Measurements from ENCODE around the gene AATK.

The AATK gene

DNA sequence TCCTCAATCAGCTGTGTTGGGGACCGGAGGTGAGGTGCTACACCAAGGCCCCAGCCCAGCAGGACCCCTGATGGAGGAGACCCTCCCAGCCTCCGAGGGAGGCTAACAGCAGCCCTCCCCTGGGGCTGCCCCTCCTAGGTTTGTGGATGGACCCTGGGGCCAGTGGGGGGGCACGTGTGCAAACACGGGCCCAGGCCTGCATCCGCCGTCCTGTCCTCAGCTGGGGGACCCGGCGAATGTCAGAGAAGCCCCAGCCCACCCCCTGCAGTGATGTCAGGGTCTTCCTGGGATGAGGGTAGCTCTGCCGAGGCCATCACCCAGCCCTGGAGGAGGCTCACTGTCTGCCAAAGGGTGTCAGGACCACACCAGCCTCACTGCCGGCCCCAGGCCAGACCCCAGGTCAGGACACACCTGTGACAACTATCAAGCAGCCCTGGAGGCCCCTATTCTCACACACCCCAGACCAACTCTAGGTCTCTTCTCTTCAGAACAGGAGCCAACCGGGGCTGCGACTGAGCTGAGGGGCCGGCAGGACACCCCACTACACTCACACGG, 30.0 kb upstream of the AATK start:
- DNase-seq (ENCODE audit: low read depth in 2 of 2): no peak

DNA sequence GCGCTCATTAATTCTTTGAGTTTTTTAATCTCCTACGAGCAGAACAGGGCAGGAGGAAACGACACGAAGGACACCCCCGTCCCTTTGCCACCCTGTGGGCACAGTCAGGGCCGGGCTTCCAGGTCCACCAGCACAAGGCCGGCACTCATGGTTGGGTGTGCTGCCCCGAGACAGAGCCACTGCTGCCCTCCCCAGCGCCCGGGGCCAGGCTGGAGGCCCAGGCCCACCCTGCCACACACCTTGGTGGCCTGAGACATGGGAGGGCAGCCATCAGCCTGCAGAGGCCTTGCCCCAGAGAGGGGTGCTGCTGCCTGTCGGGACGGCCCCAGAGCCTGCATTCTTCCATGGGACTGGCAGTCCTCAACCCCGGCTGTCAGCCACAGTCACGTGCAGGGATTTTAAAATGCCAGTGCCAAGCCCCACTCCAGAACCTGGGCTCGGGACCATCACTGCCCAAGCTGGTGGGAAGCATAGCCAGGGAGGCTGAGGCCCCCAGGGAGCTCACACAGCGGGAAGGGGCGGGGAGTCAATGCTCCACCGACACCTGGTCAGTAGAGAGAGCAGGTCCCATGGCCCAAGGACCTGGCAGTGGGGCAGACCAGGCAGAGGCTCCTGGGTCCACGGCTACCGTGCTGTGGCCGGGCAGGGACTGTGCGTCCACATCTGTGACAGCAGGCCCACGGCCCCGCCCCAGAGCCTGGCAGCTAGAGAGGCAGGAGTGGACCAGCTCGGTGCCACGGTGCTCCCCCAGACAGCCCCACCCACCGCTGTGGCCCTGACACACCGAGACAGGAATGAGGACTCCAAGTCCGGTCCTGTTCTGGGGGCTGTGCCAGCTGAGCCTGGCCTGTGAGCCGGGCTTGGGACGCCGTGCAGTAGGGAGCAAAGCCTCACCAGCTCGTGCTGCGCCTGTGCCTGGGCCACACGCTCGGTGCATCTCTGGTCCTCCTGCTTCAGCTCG, 29.2 kb upstream of the AATK start:
- DNase-seq (ENCODE audit: low read depth in 2 of 2): no peak

DNA sequence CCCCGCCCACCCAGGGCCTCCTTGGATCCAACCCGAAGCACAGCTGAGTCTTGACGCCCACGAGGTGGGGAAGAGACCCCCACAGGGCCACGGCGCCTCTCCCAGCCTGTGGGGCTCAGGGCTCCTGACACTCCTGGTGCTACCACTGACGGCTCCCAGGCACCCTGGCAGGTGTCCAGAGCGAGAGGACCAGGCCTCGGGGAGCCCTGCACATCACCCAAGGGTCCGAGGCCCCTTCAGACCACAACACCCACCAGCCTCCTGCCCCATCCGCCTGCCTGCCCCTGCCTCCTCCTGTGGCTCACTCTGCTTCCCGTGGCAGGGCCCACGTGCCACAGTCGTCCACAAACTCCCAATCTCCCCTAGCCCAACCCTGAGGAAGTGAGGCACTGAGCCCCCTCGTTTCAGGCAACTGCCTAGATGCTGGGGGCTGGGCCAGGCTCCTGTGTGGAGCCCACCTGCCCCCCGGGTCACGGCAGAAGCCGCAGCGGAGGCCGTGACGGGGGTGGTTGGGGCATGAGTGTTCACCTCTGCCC, 28.3 kb upstream of the AATK start:
- DNase-seq (ENCODE audit: low read depth in 2 of 2): no peak

DNA sequence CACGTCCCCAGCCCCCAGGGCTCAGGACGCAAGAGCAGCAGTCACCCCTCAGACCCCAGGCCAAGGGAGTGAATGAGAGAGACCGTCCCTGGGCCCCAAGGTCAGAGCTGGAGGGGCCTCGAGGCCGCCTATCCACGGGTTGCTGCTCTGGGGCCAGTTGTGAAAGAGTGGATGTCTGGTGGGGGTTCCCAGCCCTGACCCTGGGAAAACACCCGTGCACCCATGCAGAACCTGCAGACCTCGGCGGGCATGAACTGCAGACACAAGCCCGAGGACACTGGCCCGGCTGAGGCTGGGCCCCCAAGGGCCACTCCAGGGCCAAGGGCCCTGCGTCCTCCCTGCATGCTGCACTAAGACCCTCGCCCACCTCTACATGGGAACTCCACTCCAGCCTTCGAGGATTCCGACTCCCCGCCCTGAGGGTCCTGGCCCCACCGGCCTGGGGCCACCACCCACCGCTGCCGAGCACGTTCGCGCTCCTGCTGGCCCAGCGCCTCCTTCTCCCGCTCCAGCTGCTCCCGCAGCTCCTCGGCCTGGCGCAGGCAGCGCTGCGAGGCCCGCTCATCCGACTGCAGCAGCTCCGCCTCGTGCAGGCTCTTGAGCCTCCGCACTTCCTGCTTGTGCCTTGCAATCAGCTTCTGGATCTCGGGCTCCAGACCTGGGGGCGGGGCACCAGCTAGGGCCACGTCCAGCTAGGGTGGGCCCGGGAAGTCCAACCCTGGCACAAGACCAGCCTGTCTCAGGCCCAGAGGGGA, 27.6 kb upstream of the AATK start:
- no peak for DNase-seq (ENCODE audit: low read depth in 2 of 2)

DNA sequence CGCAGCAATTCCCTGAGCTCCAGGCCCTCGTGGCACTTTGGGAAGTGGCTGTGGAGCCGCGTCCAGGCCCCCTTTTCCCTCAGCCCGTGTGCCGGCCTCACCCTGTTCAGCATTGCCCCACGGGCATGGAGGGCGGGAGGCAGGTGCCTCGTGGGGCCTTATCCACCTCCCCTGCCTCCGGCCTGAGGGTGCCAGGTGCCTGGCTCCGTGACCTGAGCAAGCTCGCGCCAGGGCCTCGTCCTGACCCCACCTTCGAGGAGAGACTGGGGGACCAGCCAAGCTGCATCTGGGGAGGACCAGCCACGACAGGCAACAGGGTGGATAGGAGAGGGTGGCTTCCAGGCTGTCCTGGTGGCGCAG, 27.0 kb upstream of the AATK start:
- no peak for DNase-seq (ENCODE audit: low read depth in 2 of 2)

DNA sequence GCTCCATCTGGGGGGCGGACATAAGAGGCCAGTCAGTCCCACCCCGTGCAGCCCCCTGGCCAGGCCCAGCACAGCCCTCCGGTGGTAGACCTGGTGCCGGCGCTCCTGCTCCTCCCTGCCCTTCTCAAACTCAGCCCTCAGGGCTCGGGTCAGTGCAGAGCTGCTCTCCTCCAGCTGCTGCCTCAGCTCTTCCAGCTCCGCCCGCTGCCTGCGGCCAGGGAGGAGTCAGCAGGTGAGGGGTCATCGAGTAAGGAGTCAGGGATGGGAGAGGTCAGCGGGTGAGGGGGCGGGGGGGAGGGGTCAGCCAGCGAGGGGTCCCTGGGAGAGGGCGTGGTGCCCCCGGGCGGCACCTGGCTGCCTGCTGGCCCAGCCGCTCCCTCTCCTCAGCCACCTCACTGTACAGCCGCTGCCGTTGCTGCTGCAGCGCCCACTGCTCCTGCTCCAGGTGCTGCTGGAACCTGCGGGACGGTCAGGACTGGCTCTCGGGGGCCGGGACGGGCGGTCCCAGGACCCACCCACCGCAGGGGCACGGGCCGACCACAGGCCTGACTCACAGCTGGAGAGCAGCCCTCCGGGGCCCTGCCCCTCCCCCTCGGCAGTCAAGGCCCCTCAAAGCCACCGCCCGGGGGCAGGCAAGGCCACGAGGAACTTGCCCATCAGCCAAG, 26.5 kb upstream of the AATK start:
- no peak for DNase-seq (ENCODE audit: low read depth in 2 of 2)

DNA sequence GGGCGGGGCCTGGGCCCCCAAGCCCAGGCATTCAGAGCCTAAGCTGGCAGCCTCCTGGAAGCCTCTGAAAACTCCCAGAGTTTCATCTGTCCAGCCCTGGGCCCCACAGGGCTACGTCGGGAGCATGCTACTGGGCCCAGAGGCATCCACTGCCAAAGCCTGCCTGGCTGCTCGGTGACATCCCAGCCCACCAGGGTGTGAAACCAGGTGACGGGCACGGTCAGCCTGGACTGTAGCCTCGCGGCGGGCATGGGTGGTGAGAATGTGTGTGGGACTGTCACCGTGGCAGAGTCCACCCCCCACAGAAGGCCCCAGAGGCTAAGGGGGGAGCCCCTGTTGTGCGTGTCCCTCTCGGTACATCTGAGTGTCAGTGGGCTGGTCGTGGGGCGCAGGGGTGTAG, 25.6 kb upstream of the AATK start:
- no peak for DNase-seq (ENCODE audit: low read depth in 2 of 2)

DNA sequence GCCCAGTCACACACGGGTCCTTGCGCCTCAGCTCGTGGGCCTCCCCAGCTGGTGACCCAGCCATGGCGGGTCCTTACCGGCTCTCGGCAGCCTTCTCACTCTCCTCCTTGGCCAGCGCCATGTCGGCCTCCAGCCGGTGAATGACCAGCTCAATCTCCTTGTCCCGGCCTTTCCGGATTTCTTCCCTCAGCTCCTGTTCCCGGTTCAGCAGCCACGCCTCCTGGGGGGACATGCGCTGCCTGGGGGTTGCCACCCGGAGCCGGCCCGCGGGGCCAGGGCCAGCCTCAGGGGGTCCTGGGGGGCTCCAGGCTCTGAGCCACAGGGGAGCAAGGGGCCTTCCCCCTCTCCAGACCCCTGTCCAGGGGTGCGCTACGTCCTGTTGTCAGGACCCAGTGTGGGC, 25.1 kb upstream of the AATK start:
- no peak for DNase-seq (ENCODE audit: low read depth in 2 of 2)

DNA sequence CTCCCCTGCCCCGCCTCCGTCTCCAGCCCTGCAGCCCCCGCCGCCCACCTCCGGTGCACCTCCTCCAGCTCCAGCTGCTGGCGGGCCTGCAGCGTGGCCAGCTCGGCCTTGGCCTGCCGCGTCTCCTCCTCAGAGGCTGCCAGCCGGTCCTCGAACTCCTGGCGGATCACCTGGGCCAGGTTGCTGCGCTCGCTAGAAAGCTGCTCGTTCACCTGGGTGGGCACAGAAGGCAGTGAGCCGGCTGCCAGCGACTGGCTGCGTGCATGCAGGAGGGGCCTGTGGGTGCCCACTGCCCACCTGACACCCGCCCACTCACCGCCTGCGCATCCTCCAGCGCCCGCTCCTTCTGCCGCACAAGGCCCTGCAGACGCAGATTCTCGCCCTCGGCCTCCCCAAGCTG, 24.6 kb upstream of the AATK start:
- no peak for DNase-seq (ENCODE audit: low read depth in 2 of 2)

DNA sequence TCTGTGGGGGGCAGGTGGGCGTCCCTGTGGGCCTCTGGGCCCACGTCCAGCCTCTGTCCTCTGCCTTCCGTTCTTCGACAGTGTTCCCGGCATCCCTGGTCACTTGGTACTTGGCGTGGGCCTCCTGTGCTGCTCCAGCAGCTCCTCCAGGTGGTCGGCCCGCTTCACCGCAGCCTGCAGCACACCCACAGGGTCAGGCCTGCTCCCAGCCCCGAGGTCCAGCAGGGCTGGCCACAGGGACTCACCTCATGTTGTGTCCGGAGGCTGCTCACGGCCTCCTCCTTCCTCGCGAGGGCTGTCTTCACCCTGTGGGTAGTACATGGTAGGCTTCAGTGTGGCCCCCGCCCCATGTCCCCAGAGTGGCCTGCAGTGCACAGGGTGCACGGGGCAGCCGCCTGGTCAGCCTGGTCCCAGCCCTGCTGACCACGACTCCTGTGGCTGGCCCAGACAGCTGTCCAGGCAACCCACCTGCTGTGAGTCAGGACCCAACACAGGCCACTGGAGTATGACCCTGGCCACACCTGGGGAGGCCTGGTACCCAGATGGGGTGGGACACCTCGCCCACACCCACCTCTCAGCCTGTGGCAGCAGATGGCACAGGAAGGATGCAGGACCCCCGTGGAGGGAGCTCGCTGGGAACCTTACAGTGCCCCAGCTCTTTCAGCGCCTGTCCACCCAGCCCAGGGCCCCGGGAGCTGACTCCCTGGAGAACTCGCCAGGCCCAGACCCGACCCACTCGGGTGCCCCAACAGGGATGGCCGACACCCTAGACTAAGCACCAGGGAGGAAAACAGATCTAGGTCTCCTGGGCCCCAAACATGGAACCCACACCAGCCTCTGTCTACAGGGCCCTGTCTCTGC, 23.9 kb upstream of the AATK start:
- DNase-seq (ENCODE audit: low read depth in 2 of 2): no peak

DNA sequence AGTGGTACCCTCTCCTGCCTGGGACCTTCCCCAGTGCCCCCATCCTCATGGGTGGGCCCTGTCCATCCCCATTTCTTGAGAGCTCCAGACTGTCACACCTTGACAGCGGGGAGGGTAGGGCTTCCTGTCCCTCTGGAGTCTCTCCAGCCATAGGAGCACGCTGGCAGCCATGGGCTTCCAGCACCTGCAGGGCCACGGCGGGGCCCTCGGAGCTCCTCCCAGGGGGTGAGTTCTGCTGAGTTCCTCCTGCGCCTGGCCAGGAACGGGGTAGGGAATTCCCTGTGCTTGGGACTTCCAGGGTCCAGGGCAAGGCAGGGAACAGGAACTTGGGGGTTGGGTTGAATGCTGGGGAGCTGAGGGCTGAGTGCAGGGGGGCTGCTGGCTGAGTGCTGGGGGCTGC, 23.0 kb upstream of the AATK start:
- no peak for DNase-seq (ENCODE audit: low read depth in 2 of 2)

DNA sequence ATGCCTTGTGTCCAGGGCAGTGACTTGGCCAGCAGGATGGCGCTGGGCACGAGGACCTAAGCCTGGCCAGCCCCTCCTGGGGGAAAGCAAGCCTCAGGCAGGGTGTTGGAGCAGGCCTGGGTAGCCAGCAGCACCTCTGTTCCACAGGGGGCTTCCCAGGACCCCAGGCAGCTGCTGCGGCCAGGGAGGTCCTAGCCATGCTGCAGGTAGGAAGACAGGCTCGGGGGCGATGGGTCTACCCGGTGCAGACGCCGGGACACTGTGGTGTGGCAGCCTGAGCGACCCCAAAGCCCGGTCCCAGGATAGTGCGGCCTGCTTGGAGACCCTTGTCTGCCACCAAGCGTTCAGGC, 22.4 kb upstream of the AATK start:
- DNase-seq (ENCODE audit: low read depth in 2 of 2): no peak

DNA sequence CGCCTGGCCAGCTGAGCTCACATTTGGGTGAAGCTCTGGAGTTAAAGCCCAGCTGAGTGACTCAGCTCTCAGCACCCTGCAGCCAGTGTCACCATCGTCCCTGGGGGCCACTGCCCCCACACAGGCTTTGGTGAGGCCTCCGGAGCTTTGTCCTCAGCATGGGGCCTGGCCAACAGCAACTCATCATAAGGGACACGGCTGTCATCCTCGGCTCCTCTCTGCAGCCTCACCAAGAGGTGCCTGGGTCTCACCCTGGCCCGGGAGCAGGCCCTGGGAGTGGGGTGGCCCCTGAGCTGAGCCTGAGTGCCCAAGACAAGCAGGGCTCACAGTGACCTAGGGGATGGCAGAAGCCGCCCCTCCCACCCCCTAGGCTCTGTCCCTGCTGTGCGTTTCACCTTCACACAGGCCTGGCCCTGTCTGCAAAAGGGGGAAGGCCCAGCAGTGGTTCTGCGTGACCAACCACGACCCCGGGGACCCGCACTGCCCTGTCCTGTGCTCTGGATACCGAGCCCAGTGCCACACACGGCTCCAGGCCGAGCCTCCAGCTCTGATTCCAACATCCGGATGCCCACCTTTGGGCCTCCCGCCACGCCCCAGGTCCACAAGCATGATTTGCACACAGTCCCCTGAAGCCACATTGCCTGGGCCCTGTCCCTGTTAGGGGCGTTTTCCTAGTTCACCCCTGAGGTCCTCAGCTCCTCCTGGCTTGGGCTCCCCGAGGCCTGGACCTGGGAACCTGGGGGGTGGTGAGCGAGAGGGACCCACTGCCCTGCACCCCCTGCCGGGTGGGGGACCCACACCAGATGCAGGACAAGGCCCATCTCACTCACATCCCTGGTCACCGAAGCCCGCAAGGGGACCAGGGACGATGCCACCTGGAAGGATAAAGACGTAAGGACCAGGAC, 21.8 kb upstream of the AATK start:
- no peak for DNase-seq (ENCODE audit: low read depth in 2 of 2)

DNA sequence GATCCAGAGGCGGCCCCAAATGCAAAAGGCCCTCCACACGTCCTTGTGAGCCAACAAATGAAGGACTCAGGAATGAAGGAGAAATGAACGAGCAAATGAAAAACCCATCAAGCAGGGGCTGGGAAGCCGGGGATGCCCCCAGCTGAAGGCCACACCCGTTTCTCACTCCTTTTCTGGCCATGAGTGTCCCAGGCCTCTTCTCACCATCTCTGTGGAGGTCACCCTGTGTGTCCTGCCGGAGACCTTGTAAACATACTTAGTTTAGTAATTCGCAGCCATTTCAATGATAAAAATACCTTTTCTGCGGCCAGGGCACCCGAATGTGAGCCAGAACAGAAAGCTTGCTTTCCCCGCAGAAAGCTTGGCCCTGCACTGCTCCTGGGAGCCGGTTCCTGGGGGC, 21.1 kb upstream of the AATK start:
- DNase-seq (ENCODE audit: low read depth in 2 of 2): no peak

DNA sequence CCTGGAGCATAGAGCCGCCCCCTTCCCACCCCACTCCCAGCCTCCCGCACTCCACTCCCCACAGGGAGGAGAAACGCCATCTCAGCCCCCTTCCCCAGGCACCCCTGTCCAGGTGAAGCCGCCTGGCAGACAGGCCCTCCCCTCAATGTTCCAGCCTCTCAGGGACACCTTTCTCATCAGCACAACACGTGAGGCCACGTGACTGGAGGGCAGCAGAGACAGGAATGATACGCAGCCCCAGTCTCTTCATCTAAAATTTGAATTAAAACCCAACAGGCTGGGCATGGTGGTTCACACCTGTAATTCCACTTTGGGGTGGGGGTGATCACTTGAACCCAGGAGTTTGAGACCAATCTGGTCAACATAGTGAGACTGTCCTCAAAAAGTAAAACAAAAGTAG, 20.2 kb upstream of the AATK start:
- no peak for DNase-seq (ENCODE audit: low read depth in 2 of 2)

DNA sequence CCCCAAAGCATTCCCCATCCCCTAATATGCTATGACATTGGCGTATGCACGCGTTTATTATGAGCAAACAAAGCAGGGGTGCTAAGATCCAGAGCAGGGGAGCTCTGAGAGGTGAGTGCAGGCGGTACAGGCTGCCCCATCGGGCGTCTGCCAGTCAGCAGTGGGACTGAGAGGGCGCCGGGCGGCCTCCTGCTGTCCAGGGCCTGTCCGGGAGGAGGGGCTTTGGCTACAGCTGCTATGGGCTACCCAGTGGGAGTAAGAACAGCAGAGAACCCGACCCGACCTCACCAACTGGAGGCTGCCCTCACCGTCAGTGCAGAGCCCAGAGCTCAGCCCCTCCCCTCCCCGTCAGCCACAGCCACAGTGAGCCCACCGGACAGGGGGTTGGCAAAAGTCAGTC, 18.5 kb upstream of the AATK start:
- no peak for DNase-seq (ENCODE audit: low read depth in 2 of 2)

DNA sequence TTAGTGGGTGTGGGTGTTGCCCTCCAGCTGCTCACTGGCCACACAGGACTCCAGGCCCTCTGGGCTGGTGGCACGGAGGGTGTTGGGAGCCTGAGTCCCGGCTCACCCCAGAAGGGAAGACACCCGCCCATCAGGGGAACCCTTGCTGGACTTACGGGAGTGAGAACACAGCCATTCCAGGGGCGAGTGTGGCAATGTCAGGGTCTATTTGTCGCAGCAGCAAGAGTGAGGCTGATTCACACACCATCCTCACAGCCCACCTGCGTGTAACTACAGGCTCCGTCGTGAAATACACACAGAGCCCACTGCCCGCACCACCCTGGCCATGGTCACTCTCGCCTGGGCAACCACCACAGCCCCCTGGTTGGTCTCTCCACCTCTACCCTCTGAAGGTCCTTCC, 17.8 kb upstream of the AATK start:
- DNase-seq (ENCODE audit: low read depth in 2 of 2): no peak

DNA sequence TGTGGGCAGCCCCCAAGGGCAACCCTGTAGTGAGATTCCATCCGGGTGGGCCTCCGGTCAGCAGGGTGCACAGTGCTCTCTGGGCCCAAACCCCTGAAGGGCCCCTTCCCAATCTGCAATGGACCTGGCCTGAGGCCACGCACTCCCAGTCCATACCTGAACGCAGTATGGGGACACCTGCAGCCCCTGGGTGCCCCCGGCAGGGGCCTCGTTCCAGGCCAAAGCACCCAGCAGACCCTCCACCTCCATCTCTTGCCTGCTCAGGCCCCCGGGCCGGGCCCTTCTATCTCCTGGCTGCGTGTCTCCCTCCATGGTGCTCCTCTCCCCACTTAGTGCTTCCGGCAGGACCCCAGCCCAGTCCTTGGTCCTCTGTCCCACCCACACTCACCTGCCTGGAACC, 17.3 kb upstream of the AATK start:
- no peak for DNase-seq (ENCODE audit: low read depth in 2 of 2)

DNA sequence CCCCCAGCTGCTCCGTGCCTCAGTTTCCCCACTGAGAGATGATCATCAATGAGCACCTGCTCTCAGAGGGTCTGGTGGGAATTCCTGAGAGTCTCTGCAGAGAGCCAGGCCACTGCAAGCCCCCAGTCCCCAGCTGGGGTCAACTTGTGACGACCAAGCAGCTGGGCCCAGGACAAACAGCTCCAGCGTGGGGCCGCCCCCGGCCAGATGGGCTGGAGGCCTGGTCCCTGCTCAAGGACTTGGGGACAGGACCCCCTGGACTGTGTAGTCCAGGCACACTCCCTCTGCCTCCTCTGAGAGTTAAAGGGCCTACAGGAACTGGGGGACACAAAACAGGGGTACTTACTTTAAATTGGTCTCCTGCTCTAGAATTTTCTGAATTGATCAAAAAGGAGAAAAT, 16.6 kb upstream of the AATK start:
- DNase-seq (ENCODE audit: low read depth in 2 of 2): no peak

DNA sequence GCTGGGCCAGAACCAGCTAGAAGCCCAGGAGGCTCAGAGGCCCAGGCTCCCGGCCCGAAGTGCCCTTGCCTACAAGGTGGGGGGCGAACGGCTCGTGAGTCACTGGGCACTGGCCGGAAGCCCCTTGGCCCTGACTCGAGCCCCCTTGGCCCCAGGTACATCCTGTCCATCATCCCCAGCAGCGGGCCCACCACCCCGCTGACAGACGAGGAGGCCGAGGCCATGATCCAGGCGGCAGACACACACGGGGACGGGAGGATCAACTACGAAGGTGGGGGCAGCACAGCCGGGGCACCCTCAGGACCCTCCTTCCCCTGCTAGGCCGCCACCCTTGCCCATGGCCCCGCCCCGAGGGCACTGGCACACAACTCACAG, 15.8 kb upstream of the AATK start:
- no peak for DNase-seq (ENCODE audit: low read depth in 2 of 2)
